ENCODE measurements around the gene MAP4. TPM values are rescaled to one million over a fixed set of nuclear protein-coding genes. Genes with fewer than 3 reads are reported as not detected.

MAP4 gene
- total RNA-seq, 1 donor from 2014 or later, result 166 TPM

- Histone ChIP-seq H3K4me3 (no peak overlapping the region), H3K4me1 (no peaks in the 10 kb centered on the region), H3K36me3 (peaks cover 100% of the 10 kb centered on the region), H3K27ac (no peak overlapping the region), H3K27me3 (ENCODE audit: low read depth) (no peaks in the 10 kb centered on the region), H3K9me3 (no peaks in the 10 kb centered on the region)
- no peak for DNase-seq
- TF ChIP-seq CTCF (IDR thresholded peaks at IDR 0.05), result no peak
- ATAC-seq, result no peak
- intact Hi-C loops (cut with DNase I), result no loop called here
These were observed 169.0 kb downstream of the MAP4 start for GRCh38 chr3:47847260-47847659.

- no peak overlapping the region for H3K4me3 ChIP-seq
- H3K4me1 ChIP-seq, result no peaks in the 10 kb centered on the region
- intact Hi-C loops (cut with DNase I), result no loop called here
- no peak overlapping the region for H3K27ac ChIP-seq
- ATAC-seq (no peak), DNase-seq (no peak)
- H3K27me3 ChIP-seq (ENCODE audit: low read depth), result no peaks in the 10 kb centered on the region
- H3K9me3 ChIP-seq, result no peaks in the 10 kb centered on the region
- TF ChIP-seq CTCF (IDR thresholded peaks at IDR 0.05), result no peak
- H3K36me3 ChIP-seq, result peaks cover 100% of the 10 kb centered on the region
These were observed 169.4 kb downstream of the MAP4 start for GRCh38 chr3:47846880-47847248.

GRCh38 chr3:47846186-47846879 is 169.9 kb downstream of the MAP4 start:
- Histone ChIP-seq H3K9me3 (no peaks in the 10 kb centered on the region), H3K4me1 (no peaks in the 10 kb centered on the region), H3K27ac (no peak overlapping the region), H3K4me3 (no peak overlapping the region), H3K36me3 (peaks cover 100% of the 10 kb centered on the region), H3K27me3 (ENCODE audit: low read depth) (no peaks in the 10 kb centered on the region)
- ATAC-seq (no peak), DNase-seq (no peak)
- intact Hi-C loops (cut with DNase I), result no loop called here
- TF ChIP-seq CTCF (IDR thresholded peaks at IDR 0.05), result no peak

- H3K27me3 ChIP-seq (ENCODE audit: low read depth), result no peaks in the 10 kb centered on the region
- H3K36me3 ChIP-seq, result peaks cover 96% of the 10 kb centered on the region
- no peaks in the 10 kb centered on the region for H3K9me3 ChIP-seq
- H3K4me3 ChIP-seq, result no peak overlapping the region
- ATAC-seq, result no peak
- intact Hi-C loops (cut with DNase I), result no loop called here
- H3K4me1 ChIP-seq, result no peaks in the 10 kb centered on the region
- H3K27ac ChIP-seq, result no peak overlapping the region
- no peak for TF ChIP-seq CTCF (IDR thresholded peaks at IDR 0.05)
- no peak for DNase-seq
These were observed 174.3 kb downstream of the MAP4 start for GRCh38 chr3:47841786-47842349.

GRCh38 chr3:47838503-47838902 is 177.7 kb downstream of the MAP4 start:
- ATAC-seq, result no peak
- Histone ChIP-seq H3K9me3 (no peaks in the 10 kb centered on the region), H3K36me3 (peaks cover 96% of the 10 kb centered on the region), H3K27ac (no peak overlapping the region), H3K27me3 (ENCODE audit: low read depth) (no peaks in the 10 kb centered on the region), H3K4me3 (no peak overlapping the region), H3K4me1 (no peaks in the 10 kb centered on the region)
- no peak for TF ChIP-seq CTCF (IDR thresholded peaks at IDR 0.05)
- intact Hi-C loops (cut with DNase I), result no loop called here
- DNase-seq, result no peak
